Osteoblast (primary cell): ENCODE results near the gene TDRD7. TPM values are rescaled to one million over a fixed set of nuclear protein-coding genes. Genes with fewer than 3 reads are reported as not detected.
"Not testable (repeated sequence)": the region's sequence is repeated elsewhere in the genome, so short reads cannot be mapped to it uniquely, and the experiment has no call there.

ENCODE experiments used
- DNase-seq: peaks from one replicate; pipeline ENCODE4 v3.0.0; 2011; ENCODE audit warnings: low spot score, mixed read lengths; ENCODE audit not compliant: insufficient read length; ENCODE audit errors: missing footprints
- H2AFZ ChIP-seq: 2 replicates; pipeline ENCODE4 v1.6.0; 2011; ENCODE audit warnings: mild to moderate bottlenecking, low read length
- H3K27ac ChIP-seq: 2 replicates; pipeline ENCODE4 v1.5.1; 2011; ENCODE audit warnings: mild to moderate bottlenecking, low read depth, low read length, moderate library complexity
- H3K27me3 ChIP-seq: 2 replicates; pipeline ENCODE4 v1.6.0; 2012; ENCODE audit warnings: mild to moderate bottlenecking, control low read depth, inconsistent platforms, low read length, moderate library complexity; ENCODE audit not compliant: insufficient read depth
- H3K36me3 ChIP-seq: 2 replicates; pipeline ENCODE4 v1.5.1; 2011; ENCODE audit warnings: mild to moderate bottlenecking, low read length, control low read depth, moderate library complexity; ENCODE audit not compliant: insufficient read depth
- H3K4me1 ChIP-seq: 2 replicates; pipeline ENCODE4 v1.5.1; 2011; ENCODE audit warnings: mild to moderate bottlenecking, low read length, control low read depth, moderate library complexity; ENCODE audit not compliant: insufficient read depth
- H3K4me2 ChIP-seq: 2 replicates; pipeline ENCODE4 v1.6.0; 2011; ENCODE audit warnings: mild to moderate bottlenecking, low read length; ENCODE audit not compliant: insufficient read depth
- H3K4me3 ChIP-seq: fragments of 200-600 bp; sonication (generic); 3 replicates; pipeline ENCODE4 v1.5.1; 2012; ENCODE audit warnings: mild to moderate bottlenecking, low read length, inconsistent platforms; ENCODE audit not compliant: insufficient read depth
- H3K79me2 ChIP-seq: 2 replicates; pipeline ENCODE4 v1.6.0; 2012; ENCODE audit warnings: mild to moderate bottlenecking, low read length, control low read depth, inconsistent platforms; ENCODE audit not compliant: insufficient read depth
- H3K9me3 ChIP-seq: 2 replicates; pipeline ENCODE4 v1.5.1; 2011; ENCODE audit warnings: low read depth, low read length, control low read depth
- H4K20me1 ChIP-seq: 2 replicates; pipeline ENCODE4 v1.6.0; 2012; ENCODE audit warnings: mild to moderate bottlenecking, low read length, control low read depth; ENCODE audit not compliant: insufficient read depth
- CTCF ChIP-seq: IDR thresholded peaks from 2 replicates; pipeline ENCODE4 v1.5.1; 2011; ENCODE audit warnings: mild to moderate bottlenecking, low read depth, low read length, moderate library complexity; ENCODE audit errors: extremely low read depth
- total RNA-seq: library from RNA; depleted of rRNA; stranded (reverse); fragments of >200 nt; gene quantifications from 2 replicates; pipeline ENCODE4 v1.2.3, GENCODE V29; 2012

The TDRD7 gene
- total RNA-seq, 1 donor = 8.0 TPM

GRCh38 chr9:97484134-97484533 is 72.2 kb downstream of the TDRD7 start:
- no peak overlapping the region for H3K4me3 ChIP-seq

GRCh38 chr9:97487107-97487506 is 75.2 kb downstream of the TDRD7 start:
- peak; percentile 54 for TF ChIP-seq CTCF

More at GRCh38 chr9:97484134-97484533, 72.2 kb downstream of the TDRD7 start:
- Histone ChIP-seq H3K4me2 (no peak overlapping the region), H3K36me3 (peaks cover 7% of the 10 kb centered on the region), H3K79me2 (no peaks in the 10 kb centered on the region), H3K27me3 (no peaks in the 10 kb centered on the region), H3K27ac (no peak overlapping the region), H4K20me1 (no peaks in the 10 kb centered on the region), H2AFZ (no peak overlapping the region), H3K4me1 (no peaks in the 10 kb centered on the region), H3K9me3 (no peaks in the 10 kb centered on the region)
- no peak for TF ChIP-seq CTCF
- DNase-seq = no peak

GRCh38 chr9:97487861-97488260 is 76.0 kb downstream of the TDRD7 start:
- H3K36me3 ChIP-seq = peaks cover 4% of the 10 kb centered on the region
- H2AFZ ChIP-seq = no peak overlapping the region
- H3K27me3 ChIP-seq = no peaks in the 10 kb centered on the region
- no peak overlapping the region for H3K4me2 ChIP-seq
- H3K4me1 ChIP-seq = no peaks in the 10 kb centered on the region
- no peak for DNase-seq
- no peaks in the 10 kb centered on the region for H4K20me1 ChIP-seq
- no peak overlapping the region for H3K27ac ChIP-seq
- no peaks in the 10 kb centered on the region for H3K9me3 ChIP-seq
- no peak overlapping the region for H3K4me3 ChIP-seq
- no peak for TF ChIP-seq CTCF
- H3K79me2 ChIP-seq = no peaks in the 10 kb centered on the region

More at GRCh38 chr9:97487107-97487506, 75.2 kb downstream of the TDRD7 start:
- no peak overlapping the region for H3K27ac ChIP-seq
- no peak overlapping the region for H2AFZ ChIP-seq
- H3K79me2 ChIP-seq = no peaks in the 10 kb centered on the region
- no peaks in the 10 kb centered on the region for H3K9me3 ChIP-seq
- DNase-seq = no peak
- H3K4me2 ChIP-seq = no peak overlapping the region
- no peaks in the 10 kb centered on the region for H3K4me1 ChIP-seq
- H4K20me1 ChIP-seq = no peaks in the 10 kb centered on the region
- no peaks in the 10 kb centered on the region for H3K27me3 ChIP-seq
- H3K36me3 ChIP-seq = peaks cover 7% of the 10 kb centered on the region
- no peak overlapping the region for H3K4me3 ChIP-seq

GRCh38 chr9:97491216-97491999 is 79.5 kb downstream of the TDRD7 start:
- H3K9me3 ChIP-seq = no peaks in the 10 kb centered on the region
- H2AFZ ChIP-seq = no peak overlapping the region
- TF ChIP-seq CTCF = no peak
- H3K4me2 ChIP-seq = no peak overlapping the region
- DNase-seq = no peak
- no peak overlapping the region for H3K4me3 ChIP-seq
- H3K27me3 ChIP-seq = no peaks in the 10 kb centered on the region
- H3K27ac ChIP-seq = no peak overlapping the region
- no peaks in the 10 kb centered on the region for H4K20me1 ChIP-seq
- no peaks in the 10 kb centered on the region for H3K36me3 ChIP-seq
- H3K4me1 ChIP-seq = no peaks in the 10 kb centered on the region
- no peaks in the 10 kb centered on the region for H3K79me2 ChIP-seq

- not testable (repeated sequence) for H3K79me2 ChIP-seq, H4K20me1 ChIP-seq, H3K4me2 ChIP-seq, H3K36me3 ChIP-seq, DNase-seq, H3K9me3 ChIP-seq, H3K4me1 ChIP-seq, H3K27ac ChIP-seq, H2AFZ ChIP-seq, H3K4me3 ChIP-seq
- peaks cover 28% of the 10 kb centered on the region for H3K27me3 ChIP-seq
These were observed 85.9 kb downstream of the TDRD7 start for GRCh38 chr9:97497558-97498375.
